Measurements from ENCODE around the gene ABHD16A. TPM values are rescaled to one million over a fixed set of nuclear protein-coding genes. Genes with fewer than 3 reads are reported as not detected.

The ABHD16A gene
- total RNA-seq, 1 donor: 43.4 TPM

DNA sequence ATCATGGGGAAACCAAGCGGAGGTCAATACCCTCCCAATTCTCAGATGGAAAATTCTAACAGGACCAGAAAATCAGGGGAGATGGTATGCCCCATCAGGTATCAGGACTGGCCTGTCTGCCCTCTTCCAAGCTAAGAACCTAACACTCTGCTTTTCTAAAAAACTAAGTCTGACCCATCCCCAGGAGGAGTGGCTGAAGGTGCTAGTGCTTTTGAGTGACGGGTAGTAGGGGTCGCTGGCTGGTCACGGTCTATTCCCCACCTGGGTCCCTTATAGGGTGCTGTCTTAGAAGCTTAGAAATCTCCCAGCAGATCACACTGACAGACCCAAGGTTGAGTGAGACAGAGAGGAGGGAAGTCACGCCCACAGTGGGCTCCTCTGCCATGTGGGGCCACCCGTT, 9.6 kb downstream of the ABHD16A start:
- Histone ChIP-seq H3K27ac (ENCODE audit: low read depth, low read length) (no peak overlapping the region), H3K9me3 (ENCODE audit: low read depth, low read length) (no peaks in the 10 kb centered on the region), H4K20me1 (ENCODE audit: insufficient read depth, low read length) (peaks cover 9% of the 10 kb centered on the region), H2AFZ (ENCODE audit: low read length) (no peak overlapping the region), H3K4me3 (ENCODE audit: insufficient read depth, low read length) (no peak overlapping the region), H3K4me1 (ENCODE audit: insufficient read depth, low read length) (no peaks in the 10 kb centered on the region), H3K79me2 (ENCODE audit: insufficient read depth, low read length) (no peaks in the 10 kb centered on the region), H3K36me3 (ENCODE audit: insufficient read depth, low read length) (peaks cover 62% of the 10 kb centered on the region), H3K4me2 (ENCODE audit: insufficient read depth, low read length) (no peak overlapping the region), H3K27me3 (ENCODE audit: insufficient read depth, low read length) (no peaks in the 10 kb centered on the region)
- TF ChIP-seq, protein P1, sequence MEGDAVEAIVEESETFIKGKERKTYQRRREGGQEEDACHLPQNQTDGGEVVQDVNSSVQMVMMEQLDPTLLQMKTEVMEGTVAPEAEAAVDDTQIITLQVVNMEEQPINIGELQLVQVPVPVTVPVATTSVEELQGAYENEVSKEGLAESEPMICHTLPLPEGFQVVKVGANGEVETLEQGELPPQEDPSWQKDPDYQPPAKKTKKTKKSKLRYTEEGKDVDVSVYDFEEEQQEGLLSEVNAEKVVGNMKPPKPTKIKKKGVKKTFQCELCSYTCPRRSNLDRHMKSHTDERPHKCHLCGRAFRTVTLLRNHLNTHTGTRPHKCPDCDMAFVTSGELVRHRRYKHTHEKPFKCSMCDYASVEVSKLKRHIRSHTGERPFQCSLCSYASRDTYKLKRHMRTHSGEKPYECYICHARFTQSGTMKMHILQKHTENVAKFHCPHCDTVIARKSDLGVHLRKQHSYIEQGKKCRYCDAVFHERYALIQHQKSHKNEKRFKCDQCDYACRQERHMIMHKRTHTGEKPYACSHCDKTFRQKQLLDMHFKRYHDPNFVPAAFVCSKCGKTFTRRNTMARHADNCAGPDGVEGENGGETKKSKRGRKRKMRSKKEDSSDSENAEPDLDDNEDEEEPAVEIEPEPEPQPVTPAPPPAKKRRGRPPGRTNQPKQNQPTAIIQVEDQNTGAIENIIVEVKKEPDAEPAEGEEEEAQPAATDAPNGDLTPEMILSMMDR (IDR thresholded peaks at IDR 0.05; ENCODE audit: extremely low read depth, low read depth, low read length): no peak
- no peak for DNase-seq (ENCODE audit: insufficient read length, low spot score, missing footprints)

DNA sequence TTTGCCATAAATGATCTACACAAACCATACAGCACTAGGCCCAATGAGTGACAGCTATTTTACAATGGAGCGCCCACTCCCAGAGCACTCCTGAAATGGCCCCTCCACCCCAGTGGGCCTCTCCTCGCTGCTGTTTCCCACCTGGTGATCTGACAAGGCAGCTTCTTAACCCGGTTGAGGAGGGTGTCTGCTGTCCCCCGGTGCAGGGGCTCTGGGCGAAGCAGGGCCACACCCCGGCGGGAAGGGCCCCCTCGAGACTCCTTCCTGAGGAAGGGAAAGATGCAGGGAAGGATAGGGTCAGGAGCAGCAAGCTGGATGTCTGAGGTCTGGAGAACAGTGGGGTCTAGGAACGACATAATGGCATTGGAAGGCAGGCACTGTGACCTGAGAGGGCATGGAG, 10.2 kb downstream of the ABHD16A start:
- Histone ChIP-seq H3K79me2 (ENCODE audit: insufficient read depth, low read length) (no peaks in the 10 kb centered on the region), H2AFZ (ENCODE audit: low read length) (no peak overlapping the region), H3K4me1 (ENCODE audit: insufficient read depth, low read length) (no peaks in the 10 kb centered on the region), H4K20me1 (ENCODE audit: insufficient read depth, low read length) (peaks cover 9% of the 10 kb centered on the region), H3K9me3 (ENCODE audit: low read depth, low read length) (no peaks in the 10 kb centered on the region), H3K36me3 (ENCODE audit: insufficient read depth, low read length) (peaks cover 68% of the 10 kb centered on the region), H3K4me2 (ENCODE audit: insufficient read depth, low read length) (no peak overlapping the region), H3K27me3 (ENCODE audit: insufficient read depth, low read length) (no peaks in the 10 kb centered on the region), H3K27ac (ENCODE audit: low read depth, low read length) (no peak overlapping the region), H3K4me3 (ENCODE audit: insufficient read depth, low read length) (no peak overlapping the region)
- TF ChIP-seq, protein P1 (IDR thresholded peaks at IDR 0.05; ENCODE audit: extremely low read depth, low read depth, low read length): no peak
- no peak for DNase-seq (ENCODE audit: insufficient read length, low spot score, missing footprints)

DNA sequence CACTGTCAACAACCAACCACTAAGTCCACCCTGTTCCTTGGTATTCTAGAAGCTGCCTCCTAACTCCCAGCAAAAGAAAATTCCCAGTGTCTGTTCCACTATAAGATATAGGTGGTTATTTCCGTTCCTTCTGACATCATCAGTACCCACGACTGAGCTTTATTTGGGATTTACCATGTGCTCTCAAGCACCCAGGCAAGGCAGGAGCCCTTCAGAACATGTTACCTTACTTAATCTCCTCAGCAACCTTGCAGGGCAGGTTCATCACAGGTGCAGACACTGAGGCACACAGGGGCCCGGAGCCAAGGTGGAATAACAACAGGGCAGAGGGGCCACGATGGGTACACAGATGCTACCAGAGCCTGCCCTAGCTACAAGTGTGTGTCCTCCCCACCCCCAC, 10.8 kb downstream of the ABHD16A start:
- Histone ChIP-seq H3K9me3 (ENCODE audit: low read depth, low read length) (no peaks in the 10 kb centered on the region), H3K79me2 (ENCODE audit: insufficient read depth, low read length) (no peaks in the 10 kb centered on the region), H3K4me3 (ENCODE audit: insufficient read depth, low read length) (no peak overlapping the region), H3K27me3 (ENCODE audit: insufficient read depth, low read length) (no peaks in the 10 kb centered on the region), H3K27ac (ENCODE audit: low read depth, low read length) (no peak overlapping the region), H3K4me2 (ENCODE audit: insufficient read depth, low read length) (no peak overlapping the region), H2AFZ (ENCODE audit: low read length) (no peak overlapping the region), H4K20me1 (ENCODE audit: insufficient read depth, low read length) (peaks cover 6% of the 10 kb centered on the region), H3K36me3 (ENCODE audit: insufficient read depth, low read length) (peaks cover 73% of the 10 kb centered on the region), H3K4me1 (ENCODE audit: insufficient read depth, low read length) (no peaks in the 10 kb centered on the region)
- DNase-seq (ENCODE audit: insufficient read length, low spot score, missing footprints): no peak
- TF ChIP-seq, protein P1 (IDR thresholded peaks at IDR 0.05; ENCODE audit: extremely low read depth, low read depth, low read length): no peak

DNA sequence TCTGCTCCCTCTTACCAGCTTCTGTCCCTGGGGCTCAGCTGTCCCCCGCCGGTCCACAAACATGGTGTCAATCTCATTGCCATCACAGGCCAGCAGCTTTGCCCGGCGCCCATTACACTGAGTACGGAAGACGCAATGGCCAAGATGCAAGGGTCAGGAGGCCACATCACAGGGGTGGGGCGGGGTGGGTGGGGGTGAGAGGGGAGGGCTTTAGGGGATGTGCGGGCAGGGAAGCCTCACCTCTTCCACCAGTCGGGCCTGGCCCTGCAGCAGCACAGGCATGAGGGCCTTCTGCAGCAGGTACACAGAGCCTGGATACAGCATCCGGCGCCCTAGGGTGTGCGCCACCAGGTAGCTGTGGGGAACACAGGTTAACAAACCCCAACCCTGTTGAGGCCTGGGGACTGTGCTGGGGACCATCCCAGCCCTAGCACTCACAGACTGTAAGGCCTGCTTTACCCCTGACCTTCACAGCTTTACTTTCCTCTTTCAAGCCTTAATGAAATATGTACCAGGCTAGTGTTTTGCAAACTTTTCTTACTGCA, 11.5 kb downstream of the ABHD16A start:
- no peaks in the 10 kb centered on the region for H3K79me2 ChIP-seq (ENCODE audit: insufficient read depth, low read length)
- H3K4me3 ChIP-seq (ENCODE audit: insufficient read depth, low read length): no peak overlapping the region
- H4K20me1 ChIP-seq (ENCODE audit: insufficient read depth, low read length): peaks cover 5% of the 10 kb centered on the region
- H3K9me3 ChIP-seq (ENCODE audit: low read depth, low read length): no peaks in the 10 kb centered on the region
- no peak for DNase-seq (ENCODE audit: insufficient read length, low spot score, missing footprints)
- TF ChIP-seq, protein P1 (IDR thresholded peaks at IDR 0.05; ENCODE audit: extremely low read depth, low read depth, low read length): no peak
- no peaks in the 10 kb centered on the region for H3K27me3 ChIP-seq (ENCODE audit: insufficient read depth, low read length)
- peaks cover 74% of the 10 kb centered on the region for H3K36me3 ChIP-seq (ENCODE audit: insufficient read depth, low read length)
- no peak overlapping the region for H2AFZ ChIP-seq (ENCODE audit: low read length)
- H3K4me2 ChIP-seq (ENCODE audit: insufficient read depth, low read length): no peak overlapping the region
- H3K4me1 ChIP-seq (ENCODE audit: insufficient read depth, low read length): no peaks in the 10 kb centered on the region
- no peak overlapping the region for H3K27ac ChIP-seq (ENCODE audit: low read depth, low read length)

Measured in osteoblast (primary cell).